GM19238 (cell line): ENCODE data around the gene SF1.

ENCODE experiments used
- DNase-seq: peaks from one replicate; pipeline ENCODE4 v3.0.0; 2011; ENCODE audit warnings: low spot score; ENCODE audit not compliant: insufficient read length

SF1 gene

DNA sequence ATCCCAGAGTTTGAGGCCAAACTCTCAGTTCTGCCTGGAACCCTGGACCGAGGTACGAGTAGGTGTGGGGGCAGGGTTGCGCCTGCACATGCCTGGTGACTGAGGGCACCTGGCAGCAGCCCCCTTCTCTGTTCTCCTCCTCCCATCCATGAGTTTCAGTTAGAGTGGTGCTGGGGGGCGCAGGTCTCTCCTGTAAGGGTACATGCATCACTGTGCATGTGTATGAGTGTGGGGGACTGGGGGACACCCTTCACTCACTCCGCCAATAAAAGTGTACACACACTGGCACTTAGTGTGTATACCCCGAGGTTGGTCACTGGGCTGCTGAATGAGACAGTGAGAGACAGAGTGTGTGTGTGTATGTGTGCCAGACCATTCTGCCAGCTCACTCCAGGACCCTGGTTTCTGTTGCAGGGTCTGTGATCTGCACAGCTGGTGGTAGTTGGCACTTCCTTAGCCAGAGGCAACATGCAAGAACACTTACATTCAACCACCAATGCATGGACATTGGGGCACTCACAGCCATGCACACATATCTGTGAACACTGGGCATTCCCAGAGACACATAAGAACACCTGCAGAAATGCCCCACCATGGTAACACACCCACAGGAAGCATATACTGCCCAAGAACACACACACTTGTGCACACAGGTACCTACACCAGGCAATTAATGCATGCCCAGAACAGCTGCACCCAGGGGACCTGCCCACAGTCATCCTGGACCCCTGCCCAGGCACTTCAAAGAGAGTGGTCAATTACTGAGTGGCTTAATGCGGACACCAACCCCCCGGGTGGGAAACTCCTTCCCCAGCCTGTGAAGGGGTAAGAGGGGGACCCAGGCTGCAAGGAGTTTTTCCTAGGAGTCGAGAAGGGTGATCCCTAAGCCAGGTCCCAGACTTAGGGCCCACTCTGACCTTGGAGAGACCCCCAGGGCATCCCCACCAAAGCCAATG, 54.2 kb downstream of the SF1 start:
- DNase-seq: no peak

DNA sequence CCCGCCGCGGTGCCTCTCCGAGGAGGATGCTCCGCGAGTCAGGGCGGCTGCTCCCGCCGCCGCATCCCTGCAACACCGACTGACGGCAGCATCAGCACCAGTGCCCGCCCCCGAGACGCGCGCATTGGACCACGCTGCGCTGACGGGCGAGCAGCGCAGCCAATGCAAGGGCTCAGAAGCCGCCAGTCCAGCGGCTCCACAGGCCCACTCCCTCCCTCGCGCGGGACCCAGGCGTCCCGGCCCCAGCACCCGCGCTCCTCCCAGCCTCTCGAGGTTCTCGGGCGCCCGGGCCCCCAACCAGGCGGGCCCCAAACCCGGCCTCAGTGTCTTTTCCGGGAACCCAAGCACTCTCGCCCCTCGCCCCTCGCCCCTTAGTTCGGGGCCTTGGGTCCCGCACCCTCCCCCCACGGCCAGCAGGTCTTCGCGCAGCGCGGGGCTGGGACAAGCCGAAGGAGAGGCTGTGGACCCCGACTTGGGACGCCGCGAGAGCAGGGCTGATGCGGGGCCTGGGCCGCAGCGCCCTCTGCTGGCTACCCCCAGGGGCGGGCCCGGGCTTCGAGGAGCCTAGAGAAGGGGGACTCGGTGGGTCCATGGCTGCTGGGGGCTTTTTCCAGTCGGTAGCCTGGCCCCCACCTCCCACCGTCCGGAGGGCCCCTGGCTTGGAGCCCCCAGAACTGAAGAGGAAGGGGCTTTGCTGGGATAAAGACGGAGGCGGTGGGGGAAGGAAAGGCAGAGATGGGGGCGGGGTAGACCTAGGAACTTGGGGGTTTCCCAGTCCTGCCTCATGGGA, 55.0 kb downstream of the SF1 start, which contains the start of gene NRXN2:
Gene NRXN2, minus strand, starts transcription at position 81 of the 790 bp plus-strand sequence. CDS start 9,498 bp downstream, outside the sequence.
- peak; percentile 96 for DNase-seq

DNA sequence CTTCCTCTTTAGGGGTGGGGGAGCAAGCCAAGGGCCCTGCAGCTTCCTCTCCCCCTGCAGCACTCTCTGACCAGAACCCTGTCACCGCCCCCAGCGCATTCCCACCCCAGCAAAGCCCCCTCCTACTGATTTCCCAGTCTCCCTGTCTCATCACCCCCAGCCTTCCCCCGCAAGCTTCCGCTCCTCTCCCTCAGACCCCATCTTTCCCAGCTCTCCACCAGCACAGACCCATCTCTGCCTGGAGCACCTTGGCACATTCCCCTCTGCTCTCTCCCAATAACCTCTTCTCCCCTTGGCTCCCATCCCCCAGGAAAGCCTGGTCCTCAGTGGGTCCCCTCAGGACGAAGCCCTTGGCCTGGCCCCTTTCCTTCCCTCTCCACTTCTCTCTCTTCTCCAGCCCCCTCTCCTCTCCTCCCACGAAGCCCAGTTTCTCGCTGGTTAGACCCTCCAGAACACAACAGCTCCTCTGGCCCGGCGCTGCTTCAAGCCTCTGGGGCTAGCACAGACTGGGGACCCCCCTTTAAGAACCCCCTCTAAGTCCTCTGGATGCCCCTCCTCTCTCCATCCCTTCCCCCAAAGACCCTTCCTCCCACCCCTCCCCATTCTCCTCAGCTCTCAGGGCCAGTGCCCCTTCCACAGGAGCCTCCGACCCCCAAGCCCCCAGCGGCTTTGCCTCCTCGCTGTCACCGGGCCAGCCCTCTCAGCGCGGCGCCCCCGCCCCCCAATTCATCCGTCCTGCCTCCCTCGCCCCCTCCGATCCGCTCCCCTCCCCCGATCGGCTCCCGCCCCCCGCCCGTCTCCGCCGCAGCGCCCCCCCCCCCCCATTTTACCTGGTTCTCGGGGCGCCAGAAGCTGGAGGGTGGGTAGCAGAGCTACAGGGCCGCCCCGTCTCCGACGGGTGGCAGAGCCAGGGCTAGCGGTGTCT, 55.9 kb downstream of the SF1 start:
- no peak for DNase-seq

DNA sequence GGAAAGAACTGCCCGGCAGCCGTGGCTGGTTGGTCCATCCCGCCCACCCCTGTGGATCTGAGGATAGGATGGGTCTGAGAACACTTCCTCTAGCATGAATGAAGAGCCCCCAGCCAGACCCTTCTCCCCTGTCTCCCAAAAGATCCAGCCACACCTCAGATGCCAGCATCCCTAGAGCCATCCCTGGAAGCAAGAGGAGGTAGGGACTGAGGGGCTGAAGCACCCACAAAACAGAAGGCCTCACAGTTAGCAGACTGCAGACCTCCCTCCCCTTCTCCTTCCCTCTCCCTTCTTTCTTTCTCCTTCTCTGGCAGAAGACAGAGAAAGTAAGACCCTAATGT, 57.0 kb downstream of the SF1 start:
- no peak for DNase-seq

DNA sequence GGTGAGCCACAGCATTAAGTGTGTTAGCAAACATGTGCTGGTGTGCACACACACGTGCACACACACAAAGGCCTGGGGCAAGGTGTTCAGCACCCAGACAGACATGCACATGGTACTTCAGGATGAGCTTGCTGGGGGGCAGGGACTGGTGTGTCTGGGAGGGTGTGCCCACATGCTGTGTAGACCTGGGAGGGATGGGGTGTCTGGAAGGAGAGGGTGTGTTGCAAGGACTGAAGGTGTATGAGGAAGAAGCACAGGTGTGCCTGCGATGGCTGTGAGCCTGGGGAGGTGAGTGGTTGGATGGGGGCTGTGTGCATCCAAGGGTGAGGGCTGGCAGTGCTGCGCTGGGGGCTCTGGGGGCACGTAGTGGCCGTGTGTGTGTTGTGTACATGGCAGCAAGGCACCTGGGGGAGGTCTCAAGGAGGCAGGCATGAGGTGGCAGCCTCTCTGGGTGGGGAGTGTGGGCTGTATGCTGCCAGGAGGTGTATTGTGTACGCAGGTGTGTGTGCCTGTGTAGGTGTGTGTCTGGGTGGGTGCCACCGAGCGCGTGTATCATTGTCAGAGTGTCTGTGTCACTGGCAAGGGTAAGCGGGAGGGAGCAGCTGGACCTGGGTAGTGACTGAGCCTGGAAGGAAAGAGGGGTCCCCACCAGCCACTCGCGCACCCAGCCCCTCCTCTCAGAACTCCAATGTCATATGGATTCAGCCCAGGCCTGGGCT, 57.5 kb downstream of the SF1 start:
- DNase-seq: no peak

DNA sequence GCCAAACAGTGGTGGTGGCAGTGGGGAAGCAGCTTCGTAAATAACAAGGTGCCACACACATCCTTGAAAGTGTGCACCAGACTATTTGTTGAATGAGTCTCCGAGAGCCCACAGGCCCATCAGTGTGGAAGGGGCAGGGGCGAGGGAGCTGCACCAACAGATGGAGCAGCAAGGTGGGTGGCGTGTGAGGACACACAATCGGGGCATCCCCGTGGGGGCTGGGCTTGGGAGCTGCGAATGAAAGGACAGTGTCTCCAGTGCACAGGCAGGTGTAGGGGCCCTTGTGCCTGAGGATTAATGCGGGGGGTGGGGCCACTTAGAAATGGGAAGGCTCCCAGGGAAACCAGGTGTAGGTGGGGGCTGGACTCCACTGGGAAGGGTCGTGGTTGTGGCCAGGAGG, 58.2 kb downstream of the SF1 start:
- no peak for DNase-seq

DNA sequence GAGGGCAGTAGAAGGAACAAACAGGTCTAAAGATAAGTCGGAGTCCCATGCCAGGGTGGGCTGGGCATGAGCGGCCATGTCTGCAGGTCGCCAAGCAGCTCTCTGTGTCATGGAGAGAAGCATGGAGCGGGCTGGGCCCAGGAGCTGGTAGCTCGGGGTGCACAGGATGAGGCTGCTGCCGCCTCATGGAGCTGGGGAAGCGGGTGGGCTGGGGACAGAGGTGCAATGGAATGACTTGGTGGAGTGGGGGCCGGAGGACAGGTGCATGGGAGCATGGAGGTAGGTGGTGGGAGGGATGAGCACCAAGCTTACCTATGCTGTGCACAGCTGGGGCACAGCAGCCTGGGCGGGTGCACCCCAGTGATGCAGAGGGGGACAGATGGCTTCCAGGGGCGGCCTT, 58.9 kb downstream of the SF1 start:
- DNase-seq: no peak

DNA sequence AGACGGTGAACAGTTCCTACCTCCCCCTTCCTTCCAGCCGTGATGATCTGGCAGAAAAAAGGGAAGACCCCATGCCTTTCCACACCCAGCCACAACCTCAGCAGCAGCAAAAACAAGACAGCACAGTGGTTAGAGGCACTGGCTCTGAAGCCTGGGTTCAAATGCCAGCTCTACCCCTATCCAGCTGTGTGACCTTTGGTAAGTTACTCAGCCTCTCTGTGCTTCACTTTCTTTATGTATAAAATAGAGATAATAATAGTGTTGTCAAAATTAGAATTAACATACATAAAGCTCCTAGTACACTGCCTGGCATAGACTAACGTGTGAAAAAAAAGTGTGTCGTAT, 59.6 kb downstream of the SF1 start:
- DNase-seq: no peak

DNA sequence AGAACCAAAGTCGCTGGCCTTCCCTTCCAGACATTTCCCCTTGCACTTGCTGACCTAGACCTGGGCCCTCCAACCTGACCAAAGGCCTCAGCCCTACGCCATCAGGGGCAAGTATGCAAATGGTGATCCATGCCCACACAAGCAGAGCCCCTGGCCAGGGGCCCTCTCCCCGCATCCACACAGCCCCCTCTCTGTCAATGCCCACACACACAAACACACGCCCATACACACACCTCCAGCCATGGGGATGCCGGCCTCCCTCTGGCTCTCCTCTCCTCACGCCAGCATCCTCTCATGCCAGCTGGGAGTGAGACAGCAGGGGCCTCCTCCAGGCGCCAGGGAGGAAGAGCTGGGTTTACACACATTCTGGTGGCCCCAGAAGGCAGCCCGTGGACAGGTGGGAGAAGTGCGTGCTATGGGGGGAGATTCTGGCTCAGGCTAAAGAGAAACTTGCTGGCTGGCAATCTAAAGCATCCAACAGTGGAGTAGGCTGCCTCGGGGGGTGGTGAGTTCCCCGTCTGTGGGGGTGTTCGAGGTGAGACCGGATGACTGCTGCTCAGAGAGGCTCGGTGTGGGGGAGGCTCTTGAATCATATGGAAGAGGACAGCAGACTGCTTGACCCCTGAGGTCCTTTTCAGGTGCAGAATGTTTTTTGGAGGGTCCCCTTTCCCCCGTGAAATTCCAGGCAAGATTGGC, 60.1 kb downstream of the SF1 start:
- no peak for DNase-seq

DNA sequence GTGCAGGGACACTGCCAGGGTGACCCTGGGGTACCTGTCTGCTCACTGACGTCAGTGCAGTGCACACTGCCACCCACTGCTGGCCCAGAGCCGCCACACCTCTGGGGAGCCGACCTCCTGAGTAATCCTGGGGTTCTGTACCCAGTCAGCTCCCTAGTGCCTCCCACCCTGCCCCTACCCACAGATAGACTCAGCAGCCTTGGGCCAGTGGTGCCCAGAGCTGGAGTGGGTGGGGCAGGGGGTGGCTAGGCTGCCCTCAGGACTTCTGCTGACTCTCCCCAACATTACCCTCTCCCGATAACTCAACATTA, 61.1 kb downstream of the SF1 start:
- DNase-seq: no peak

DNA sequence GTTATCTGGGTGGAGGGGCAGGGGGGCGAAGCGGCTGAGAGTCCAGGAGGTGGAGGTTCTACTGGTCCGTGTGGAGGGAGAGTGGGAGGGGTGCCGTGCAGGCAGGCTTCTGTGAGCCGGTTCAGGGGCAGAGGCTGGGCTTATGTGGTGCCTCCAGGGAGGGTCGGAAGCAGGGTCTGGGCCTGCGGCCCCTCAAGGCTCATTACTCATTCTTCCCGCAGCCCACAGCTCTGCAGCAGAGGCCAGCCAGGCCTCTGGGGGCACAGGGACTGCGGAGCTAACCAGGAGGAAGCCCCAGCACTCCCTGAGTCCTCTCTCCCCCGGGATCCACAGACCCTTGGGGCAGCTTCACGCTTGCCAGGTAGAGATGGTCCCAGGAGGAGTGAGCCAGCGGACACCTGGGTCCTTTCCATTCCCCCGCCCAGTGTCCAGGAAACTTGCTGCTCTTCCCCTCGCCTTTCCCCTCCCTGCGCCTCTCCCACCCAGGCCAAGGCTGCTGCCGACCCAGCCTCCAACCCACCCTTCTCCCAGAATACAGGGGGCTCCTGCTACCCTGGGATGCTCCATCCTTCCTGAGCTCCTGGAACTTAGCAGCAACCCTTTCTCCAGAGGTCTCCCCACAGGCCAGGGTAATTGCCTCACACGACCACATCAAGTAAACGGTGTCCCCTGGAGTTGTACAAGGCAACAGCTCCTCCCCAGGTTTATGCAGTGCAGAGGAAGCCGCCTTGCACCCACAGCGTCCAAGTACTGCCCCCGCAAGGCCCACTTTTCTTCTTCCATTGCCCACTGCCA, 61.7 kb downstream of the SF1 start:
- DNase-seq: no peak

DNA sequence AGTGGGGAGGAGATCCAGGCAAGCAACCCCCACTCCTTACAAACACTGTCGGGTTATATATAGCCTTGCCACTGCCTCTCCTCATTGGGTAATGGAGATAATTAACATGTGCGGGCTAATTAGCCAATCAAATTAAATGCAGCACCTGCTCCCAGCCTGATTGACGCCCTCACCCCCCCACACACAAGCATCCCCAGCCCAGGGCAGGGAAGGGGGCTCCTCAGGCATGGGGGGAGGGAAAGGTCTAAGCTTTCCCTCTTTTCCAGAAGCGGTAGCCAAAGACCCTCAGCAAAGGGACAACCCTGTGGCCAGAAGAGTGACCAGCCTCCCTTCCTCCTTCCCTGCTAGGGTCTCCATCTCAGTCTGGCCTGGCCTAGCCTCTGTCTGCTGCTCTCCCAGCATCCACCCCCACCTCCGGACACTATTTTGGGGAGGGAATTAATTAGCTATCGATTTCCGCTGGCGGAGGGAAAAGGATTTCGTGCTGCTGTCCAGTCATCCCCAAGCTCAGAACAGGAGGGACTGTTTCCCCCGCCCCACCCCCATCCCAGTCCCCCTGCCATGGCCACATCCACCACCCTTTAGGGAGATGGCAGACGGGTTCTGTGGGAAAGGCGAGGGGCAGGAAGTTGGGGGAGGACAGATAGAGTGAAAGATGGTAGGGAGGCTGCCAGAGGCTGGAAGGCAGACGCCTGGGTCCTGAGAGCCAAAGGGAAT, 62.4 kb downstream of the SF1 start:
- DNase-seq: no peak

DNA sequence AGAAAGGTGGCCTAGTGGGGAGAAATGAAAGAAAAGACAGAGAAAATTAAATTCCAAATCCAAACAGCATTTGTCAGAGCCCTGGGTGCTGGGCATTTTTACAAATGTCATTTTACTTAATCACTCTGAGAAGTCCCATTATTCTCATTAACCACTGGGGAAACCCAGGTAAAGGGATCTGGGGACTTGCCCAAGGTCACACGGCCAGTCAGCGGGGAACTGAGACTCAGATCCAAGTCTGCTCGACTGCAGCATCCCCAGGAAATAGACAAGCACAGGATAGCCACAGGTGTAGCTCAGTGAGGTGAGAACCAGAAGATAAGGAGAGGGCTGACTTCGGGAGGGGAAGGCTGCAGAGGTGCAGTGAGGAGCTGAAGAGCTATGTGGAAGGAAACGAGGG, 63.2 kb downstream of the SF1 start:
- no peak for DNase-seq

DNA sequence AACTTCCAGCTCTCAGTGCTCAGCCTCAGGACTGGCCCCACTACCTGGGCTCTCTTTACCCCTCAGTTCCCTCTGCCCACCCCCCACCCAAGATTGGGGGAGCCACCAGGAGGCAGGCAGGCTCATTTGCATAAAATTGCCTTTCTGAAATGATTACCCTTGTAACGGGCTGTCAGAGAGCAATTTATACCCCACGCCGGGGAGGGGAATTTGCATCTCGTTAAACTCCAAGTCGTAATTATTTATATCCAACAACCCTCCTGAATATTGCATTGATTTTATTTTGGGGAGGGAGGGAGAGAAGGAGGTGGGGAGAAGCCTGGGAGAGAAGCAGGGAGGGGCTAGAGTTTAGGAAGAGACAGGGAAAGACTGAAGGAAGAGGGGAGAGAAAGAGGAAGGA, 63.7 kb downstream of the SF1 start:
- DNase-seq: no peak
